Measurements from ENCODE around the gene GRIK1. TPM values are rescaled to one million over a fixed set of nuclear protein-coding genes. Genes with fewer than 3 reads are reported as not detected.

Gene GRIK1
- total RNA-seq, 1 donor from 2014 or later, result 5.1 TPM

DNA sequence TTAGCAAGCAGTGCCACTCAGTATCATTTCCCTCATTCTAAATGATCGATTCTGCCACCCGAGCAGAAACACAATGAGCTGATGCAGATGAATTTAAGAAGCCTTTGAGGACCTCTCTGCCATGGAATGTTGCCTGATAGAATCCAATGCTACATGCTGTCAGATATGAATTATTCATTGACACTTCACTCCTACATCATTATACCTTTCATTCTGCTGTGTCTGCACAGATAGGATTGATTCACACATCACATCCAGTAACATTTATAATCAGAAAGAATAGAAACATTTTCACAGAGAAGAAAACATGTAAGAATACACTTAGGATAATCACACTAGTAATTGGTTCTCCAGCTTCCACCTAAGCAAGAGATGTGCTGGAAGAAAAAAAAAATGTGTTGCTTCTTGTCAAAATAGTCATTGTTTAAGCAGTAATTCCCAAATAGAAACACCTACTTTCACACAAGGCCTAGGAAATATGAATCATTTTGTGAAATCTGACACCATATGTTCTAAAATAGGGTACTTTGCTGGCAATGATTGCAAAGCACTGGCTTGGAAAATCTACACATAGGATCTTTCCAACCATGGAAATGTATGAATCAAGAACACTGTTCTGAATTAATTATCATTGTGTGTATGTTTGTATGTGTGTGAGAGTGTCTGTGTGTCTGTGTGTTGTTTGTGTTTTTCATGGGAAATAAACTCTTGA lies 110.1 kb downstream of the GRIK1 start:
- DNase-seq (ENCODE audit: low spot score), result no peak

DNA sequence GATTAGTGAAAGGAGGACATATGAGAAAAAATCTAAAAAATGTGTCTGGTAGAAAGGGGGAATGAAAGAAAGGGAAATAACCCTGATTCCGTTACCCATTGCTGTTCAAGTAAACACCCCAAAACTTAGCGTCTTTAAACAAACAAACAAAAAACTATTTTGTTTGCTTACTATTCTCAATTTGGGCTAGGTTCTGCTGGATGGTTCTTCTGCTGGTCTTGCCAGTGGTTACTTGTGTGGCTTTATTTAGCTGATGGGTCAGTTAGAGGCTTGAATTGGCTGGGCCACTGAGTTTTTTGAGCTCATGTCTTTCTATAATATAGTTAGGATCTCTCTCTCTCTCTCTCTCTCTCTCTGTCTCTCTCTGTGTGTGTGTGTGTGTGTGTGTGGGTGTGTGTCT lies 112.1 kb downstream of the GRIK1 start:
- DNase-seq (ENCODE audit: low spot score), result no peak

DNA sequence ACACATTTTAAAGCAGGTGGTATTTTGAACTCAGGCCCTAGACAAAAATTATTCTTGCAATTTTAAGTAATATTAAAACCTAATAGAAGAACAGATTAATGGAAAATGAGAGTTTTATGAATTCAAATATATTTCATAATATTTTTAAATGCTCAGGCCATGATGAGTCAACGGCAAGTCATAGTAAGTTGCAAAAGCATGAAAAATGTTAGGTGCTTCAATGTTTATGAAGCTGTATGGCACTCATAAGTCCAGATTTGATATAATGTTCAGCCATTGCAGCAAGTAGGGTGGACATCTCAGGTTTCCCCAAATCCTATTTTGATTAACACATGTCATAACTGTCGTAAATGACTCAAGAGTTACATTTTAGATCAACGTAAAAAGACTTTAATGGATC lies 112.6 kb downstream of the GRIK1 start:
- no peak for DNase-seq (ENCODE audit: low spot score)

GRCh38 chr21:29826386-29826785 lies 113.4 kb downstream of the GRIK1 start:
- no peak for DNase-seq (ENCODE audit: low spot score)

DNA sequence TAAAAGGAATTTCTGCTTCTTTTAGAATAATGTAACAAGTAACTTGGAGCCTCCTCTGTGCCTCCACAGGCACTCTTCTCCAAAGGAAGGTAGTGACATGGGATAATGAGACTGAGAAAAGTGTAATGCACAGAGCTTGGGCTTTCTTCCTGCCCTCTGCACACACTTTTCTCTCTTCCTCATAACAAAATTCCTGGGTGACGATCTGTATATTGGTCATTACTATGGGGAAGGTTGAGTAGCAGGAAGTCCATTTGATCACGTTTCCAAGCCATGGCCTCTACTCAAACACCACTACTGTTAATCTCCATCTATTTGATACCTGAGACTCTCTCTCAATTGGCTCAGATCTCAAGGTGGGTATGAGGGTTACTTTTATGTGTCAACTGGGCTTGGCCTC lies 113.9 kb downstream of the GRIK1 start:
- DNase-seq (ENCODE audit: low spot score), result no peak

- DNase-seq (ENCODE audit: low spot score), result no peak
These were observed 114.5 kb downstream of the GRIK1 start for GRCh38 chr21:29825345-29825744.

DNA sequence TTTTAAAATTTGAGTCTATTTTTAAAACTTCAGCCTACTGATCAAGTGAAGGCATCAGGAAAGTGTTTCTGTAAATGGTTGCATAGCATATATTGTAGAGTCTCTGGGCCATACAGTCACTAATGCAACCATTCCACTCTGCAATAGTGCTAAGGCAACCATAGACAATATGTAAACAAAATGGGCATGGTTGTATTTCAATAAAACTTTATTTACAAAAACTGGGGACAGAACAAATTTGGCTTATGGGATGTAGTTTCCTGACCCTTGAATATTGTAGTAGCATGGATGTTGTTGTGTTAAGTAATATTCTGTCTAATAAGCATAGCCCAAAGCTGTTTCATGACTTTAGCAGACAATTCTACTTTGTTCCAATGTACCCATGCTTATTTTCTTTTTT lies 117.7 kb downstream of the GRIK1 start:
- no peak for DNase-seq (ENCODE audit: low spot score)

- DNase-seq (ENCODE audit: low spot score), result no peak
These were observed 118.6 kb downstream of the GRIK1 start for GRCh38 chr21:29821230-29821629.

DNA sequence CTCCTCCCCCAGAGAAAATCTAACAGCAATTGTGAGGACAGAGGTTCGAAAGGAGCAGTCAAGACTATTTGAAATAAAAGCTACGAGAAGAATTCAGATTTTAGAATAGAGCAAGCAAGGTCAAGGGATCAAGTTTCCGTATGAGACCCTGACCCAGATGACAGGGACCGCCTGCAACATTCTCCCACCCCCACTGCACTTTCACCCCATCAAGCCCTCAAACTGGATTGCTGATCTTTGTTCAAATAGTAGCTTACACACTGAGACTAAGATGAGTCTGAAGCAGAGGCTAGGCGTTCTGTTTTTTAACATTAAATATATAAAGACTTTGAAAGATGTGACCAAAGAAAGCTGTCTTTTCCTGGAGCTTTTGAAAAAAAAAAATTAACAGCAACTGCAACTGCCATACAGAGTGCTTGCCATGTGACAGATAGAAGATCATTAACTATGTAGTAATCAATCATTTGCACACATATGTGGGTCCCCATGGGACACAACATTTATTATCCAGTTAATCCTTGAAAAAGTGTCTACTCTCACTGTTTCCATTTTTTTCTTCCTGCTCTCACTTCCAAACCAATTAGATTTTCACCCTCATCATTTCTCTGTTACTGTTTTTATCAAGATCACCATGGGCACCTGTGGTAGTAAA lies 120.0 kb downstream of the GRIK1 start:
- DNase-seq (ENCODE audit: low spot score), result no peak

- no peak for DNase-seq (ENCODE audit: low spot score)
These were observed 121.3 kb downstream of the GRIK1 start for GRCh38 chr21:29818383-29818921.

- DNase-seq (ENCODE audit: low spot score), result no peak
These were observed 122.3 kb downstream of the GRIK1 start for GRCh38 chr21:29817450-29817849.

- DNase-seq (ENCODE audit: low spot score), result no peak
These were observed 126.8 kb downstream of the GRIK1 start for GRCh38 chr21:29812947-29813346.

DNA sequence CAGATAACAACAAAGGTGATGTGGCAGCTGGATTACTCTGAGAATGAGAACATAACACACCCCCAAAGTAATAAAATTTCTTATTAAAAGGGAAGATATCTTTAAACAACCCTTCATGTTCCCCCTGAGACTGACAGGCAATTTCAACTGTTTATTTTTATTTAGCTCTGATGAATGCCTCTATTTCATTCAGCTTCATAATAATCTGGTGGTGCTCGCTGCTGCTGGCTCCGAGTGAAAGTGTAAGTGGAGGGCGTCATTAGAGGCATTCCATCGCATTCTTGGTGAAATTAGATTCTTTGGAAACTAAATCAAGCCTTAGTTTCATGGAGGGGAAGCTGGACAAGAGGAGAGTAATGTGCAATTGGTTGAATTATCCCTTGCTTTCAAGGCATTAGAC lies 128.9 kb downstream of the GRIK1 start:
- no peak for DNase-seq (ENCODE audit: low spot score)

DNA sequence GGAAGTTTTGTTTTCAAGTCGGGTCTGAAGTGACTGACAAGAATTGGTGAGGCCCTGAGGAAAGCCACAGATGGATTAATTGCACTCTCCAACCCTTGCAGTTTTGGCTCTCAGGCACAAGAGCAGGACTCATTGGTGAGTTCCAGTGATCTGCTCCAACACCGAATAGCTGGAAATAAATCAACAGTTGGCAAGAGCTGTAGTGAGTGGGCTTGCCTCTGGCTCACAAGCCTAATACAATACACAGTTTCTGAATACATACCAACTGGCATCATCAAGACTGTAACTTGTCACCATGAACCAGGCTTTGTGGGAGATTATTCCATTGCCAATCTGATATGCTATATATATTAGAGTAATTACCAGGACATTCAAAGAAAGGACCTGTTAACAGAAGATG lies 131.6 kb downstream of the GRIK1 start:
- DNase-seq (ENCODE audit: low spot score), result no peak

- no peak for DNase-seq (ENCODE audit: low spot score)
These were observed 134.7 kb downstream of the GRIK1 start for GRCh38 chr21:29805105-29805504.

DNA sequence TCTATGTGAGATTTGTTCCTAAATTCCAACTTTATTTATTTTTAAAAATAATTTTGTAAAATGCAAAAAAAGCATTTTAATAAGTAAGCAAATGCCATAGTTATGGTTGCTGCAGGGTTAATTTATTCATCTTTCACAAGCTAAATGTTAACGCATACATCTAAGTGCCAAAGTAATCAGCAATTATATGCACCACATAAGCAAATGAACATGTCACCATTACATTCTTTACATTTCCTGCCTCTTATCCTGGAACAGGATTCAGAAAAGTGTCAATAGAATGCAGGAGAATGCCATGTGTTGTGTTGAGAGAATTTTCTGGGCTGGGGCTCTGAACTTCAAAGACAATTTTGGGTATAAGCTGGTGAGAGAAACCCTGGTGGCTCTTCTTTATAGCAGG lies 136.6 kb downstream of the GRIK1 start:
- DNase-seq (ENCODE audit: low spot score), result no peak

GRCh38 chr21:29801122-29801521 lies 138.7 kb downstream of the GRIK1 start:
- DNase-seq (ENCODE audit: low spot score), result no peak

DNA sequence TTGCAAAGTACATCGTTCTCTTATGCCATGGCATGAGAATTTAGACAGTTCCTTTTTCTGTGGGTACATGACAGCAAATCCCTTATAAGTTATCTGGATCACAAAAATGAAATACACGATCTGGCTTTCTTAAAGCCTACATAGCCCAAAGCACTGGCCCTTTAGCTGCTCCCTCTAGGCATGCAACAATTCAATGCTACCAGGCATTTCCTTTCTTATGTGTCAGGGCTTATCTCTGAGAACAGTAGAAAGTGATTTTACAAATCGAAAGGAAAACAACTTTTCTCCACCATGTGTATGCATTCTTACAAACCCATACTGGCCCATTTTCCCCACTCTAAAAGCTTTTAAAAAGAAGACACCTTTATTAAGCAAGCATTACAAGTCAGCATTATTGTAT lies 139.7 kb downstream of the GRIK1 start:
- no peak for DNase-seq (ENCODE audit: low spot score)

- DNase-seq (ENCODE audit: low spot score), result no peak
These were observed 141.0 kb downstream of the GRIK1 start for GRCh38 chr21:29798840-29799239.

DNA sequence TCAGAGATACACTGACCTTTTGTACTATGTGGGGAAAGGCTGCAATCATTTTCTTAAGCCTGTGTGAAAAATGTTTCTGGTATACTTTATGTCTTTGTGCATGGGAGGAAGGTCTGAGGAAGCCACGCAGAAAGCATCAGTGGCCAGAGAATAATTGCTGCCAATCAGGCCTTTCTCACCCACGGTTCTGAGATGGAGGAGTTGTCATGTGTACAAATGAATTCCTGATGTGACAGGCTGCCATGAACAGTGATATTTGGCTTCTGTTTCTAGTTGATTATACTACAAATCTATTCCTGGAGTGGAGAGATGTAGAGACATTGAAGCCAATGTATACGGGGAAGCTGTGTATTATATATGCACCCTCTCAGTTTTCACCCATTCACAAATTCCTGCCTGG lies 142.6 kb downstream of the GRIK1 start:
- no peak for DNase-seq (ENCODE audit: low spot score)

DNA sequence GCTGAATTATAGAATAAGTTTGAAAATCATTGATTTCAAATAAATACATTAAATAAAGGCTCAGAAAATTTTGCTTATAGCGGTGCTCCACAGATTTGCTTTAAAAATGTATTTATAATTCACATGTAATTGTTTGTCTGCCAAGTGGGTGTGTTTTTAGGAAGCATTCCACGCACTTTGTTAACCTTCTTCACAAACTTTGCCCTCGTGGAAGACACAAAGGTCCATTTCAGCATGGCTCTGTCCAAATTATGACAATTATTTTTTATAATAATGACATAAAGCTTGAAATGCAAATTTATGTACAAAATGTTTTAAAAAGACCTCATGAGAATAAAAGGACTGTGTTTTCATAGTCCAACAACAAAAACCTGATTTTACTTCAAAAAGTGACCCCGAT lies 146.1 kb downstream of the GRIK1 start:
- DNase-seq (ENCODE audit: low spot score), result no peak

- DNase-seq (ENCODE audit: low spot score), result no peak
These were observed 150.4 kb downstream of the GRIK1 start for GRCh38 chr21:29789393-29789792.

GRCh38 chr21:29788752-29789151 lies 151.0 kb downstream of the GRIK1 start:
- DNase-seq (ENCODE audit: low spot score), result no peak
